PC-3 (cell line): ENCODE results near the gene POLR1C. TPM values are rescaled to one million over a fixed set of nuclear protein-coding genes. Genes with fewer than 3 reads are reported as not detected.

Source experiments
- ATAC-seq: fragments of 200-7000 bp; cut with Tn5 transposase; 2 replicates; pipeline ENCODE4 v1.9.1; 2020; ENCODE audit warnings: mild to moderate bottlenecking, moderate library complexity
- BruUV-seq: library from RNA; stranded (reverse); fragments of 400-500 nt; replicated peaks from 2 replicates; lab custom pipeline; 2021; lab: Mats Ljungman, UMichigan
- CTCF ChIA-PET: fragments of 300-600 bp; sonication (Branson Sonifier 250); formaldehyde crosslinking; loops from one replicate; lab custom pipeline; 2022; ENCODE audit warnings: antibody characterized with exemption; lab: Charles Lee
- POLR2A ChIA-PET: fragments of 300-600 bp; sonication (Branson Sonifier 250); formaldehyde crosslinking; loops from one replicate; lab custom pipeline; 2022; ENCODE audit warnings: antibody characterized with exemption; ENCODE audit not compliant: unreplicated experiment; lab: Charles Lee
- DNase-seq: peaks from one replicate; pipeline ENCODE4 v3.0.0-alpha.2; 2015
- H2AFZ ChIP-seq: fragments of 300-600 bp; sonication (generic); 2 replicates; pipeline ENCODE4 v1.6.0; 2016; ENCODE audit warnings: antibody characterized with exemption, low read length
- H3F3A ChIP-seq: fragments of 300-600 bp; sonication (generic); one replicate; pipeline ENCODE4 v1.6.0; 2017; ENCODE audit warnings: antibody characterized with exemption, low read length, control low read depth, mild to moderate bottlenecking; ENCODE audit not compliant: unreplicated experiment
- H3K27ac ChIP-seq: fragments of 300-600 bp; sonication (generic); 2 replicates; pipeline ENCODE4 v1.5.1; 2016; ENCODE audit warnings: mild to moderate bottlenecking, low read length
- H3K27me3 ChIP-seq: fragments of 300-600 bp; sonication (generic); 2 replicates; pipeline ENCODE4 v1.6.1; 2016; ENCODE audit warnings: low read length, mixed read lengths
- H3K36me3 ChIP-seq: fragments of 300-600 bp; sonication (generic); 2 replicates; pipeline ENCODE4 v1.6.1; 2016; ENCODE audit warnings: low read depth, mixed run types, low read length, mixed read lengths
- H3K4me1 ChIP-seq: fragments of 300-600 bp; sonication (generic); 2 replicates; pipeline ENCODE4 v1.5.1; 2016; ENCODE audit warnings: low read length; ENCODE audit not compliant: insufficient read depth
- H3K4me2 ChIP-seq: fragments of 300-600 bp; sonication (generic); 2 replicates; pipeline ENCODE4 v1.6.0; 2016; ENCODE audit warnings: low read length
- H3K4me3 ChIP-seq: fragments of 300-600 bp; sonication (generic); 2 replicates; pipeline ENCODE4 v1.5.1; 2016; ENCODE audit warnings: mild to moderate bottlenecking, low read length, mixed read lengths
- H3K79me2 ChIP-seq: fragments of 300-600 bp; sonication (generic); 2 replicates; pipeline ENCODE4 v1.6.1; 2017; ENCODE audit warnings: low read length, mixed read lengths
- H3K9ac ChIP-seq: fragments of 300-600 bp; sonication (generic); 2 replicates; pipeline ENCODE4 v1.6.0; 2016; ENCODE audit warnings: mild to moderate bottlenecking, low read length
- H3K9me2 ChIP-seq: fragments of 300-600 bp; sonication (generic); replicated peaks from 2 replicates; pipeline ENCODE4 v1.6.1; 2016; ENCODE audit warnings: mixed run types, low read length, mixed read lengths
- H3K9me3 ChIP-seq: fragments of 300-600 bp; sonication (generic); 2 replicates; pipeline ENCODE4 v1.6.1; 2016; ENCODE audit warnings: low read length, mixed read lengths
- H4K20me1 ChIP-seq: fragments of 300-600 bp; sonication (generic); 2 replicates; pipeline ENCODE4 v1.6.1; 2016; ENCODE audit warnings: low read length, mixed read lengths
- EZH2 ChIP-seq: fragments of 300-600 bp; sonication (generic); IDR thresholded peaks from one replicate; pipeline ENCODE4 v1.6.1; 2017; ENCODE audit warnings: antibody characterized with exemption, mild to moderate bottlenecking, low read length; ENCODE audit not compliant: unreplicated experiment
- EZH2phosphoT487 ChIP-seq: fragments of 300-600 bp; sonication (generic); IDR thresholded peaks from 2 replicates; pipeline ENCODE4 v1.6.1; 2018; ENCODE audit warnings: mild to moderate bottlenecking, antibody characterized with exemption, low read length, borderline replicate concordance
- intact Hi-C: fragments of 100-400 bp; cut with micrococcal nuclease; formaldehyde crosslinking; loops from 2 replicates; pipeline ENCODE4 v1.9.0; 2023
- total RNA-seq: library from RNA; depleted of rRNA; stranded (reverse); fragments of >200 nt; gene quantifications from 2 replicates; pipeline ENCODE4 v1.2.3, GENCODE V29; 2014
- TF ChIP-seq, protein P1 (sequence below): fragments of 300-600 bp; sonication (generic); conservative IDR thresholded peaks from 2 replicates; pipeline ENCODE4 v1.5.1; 2017; ENCODE audit warnings: antibody characterized with exemption, low read depth, mild to moderate bottlenecking, low read length

The POLR1C gene
- total RNA-seq, 1 experiment from 2014 or later, result 61.4 TPM

DNA sequence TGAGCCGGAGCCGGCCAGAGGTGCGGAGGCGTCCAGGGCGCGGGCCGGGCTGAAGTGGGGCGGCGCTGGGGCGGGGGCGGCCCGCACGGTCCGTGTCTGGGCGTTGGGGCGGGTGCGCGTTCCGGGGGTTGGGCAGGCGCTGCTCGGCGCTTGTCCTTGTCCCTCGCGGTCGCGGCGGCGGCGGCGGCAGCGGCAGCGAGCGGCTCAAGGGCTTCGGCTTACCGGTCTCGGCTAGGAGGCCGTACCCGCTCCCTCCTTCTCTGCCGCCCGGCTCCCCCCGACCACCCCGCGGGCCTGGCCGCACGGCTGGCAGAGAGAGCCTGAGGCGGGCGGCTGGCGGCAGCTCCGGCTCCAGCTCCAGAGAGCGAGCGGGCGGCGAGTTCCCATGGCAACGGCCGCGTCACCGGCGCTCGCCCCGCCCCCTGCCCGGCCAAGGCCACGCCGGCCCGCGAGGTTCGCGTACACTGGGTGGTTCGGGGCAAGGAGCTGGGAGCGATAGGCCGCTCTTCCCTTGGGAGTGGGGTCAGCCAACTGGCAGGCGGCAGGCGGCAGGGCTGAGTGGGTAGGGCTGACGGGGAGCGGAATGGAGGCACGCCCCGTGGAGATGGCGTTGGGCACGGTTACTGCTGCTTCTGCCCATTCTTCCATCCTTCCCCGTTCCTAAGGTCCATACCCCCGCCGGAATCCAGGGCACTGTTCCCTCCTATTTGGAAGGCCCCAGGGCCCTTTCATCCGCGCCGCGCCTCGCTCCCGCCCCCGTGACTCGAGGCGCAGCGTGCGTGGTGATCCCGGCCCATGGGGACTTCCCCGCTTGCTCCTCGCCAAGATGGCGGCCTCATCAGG is 6.7 kb upstream of the POLR1C start, which contains the start of gene LRRC73:
Gene LRRC73 (minus strand): TSS at position 363 of the 843 bp plus-strand sequence. CDS start 561 bp downstream, outside the sequence.
- CTCF ChIA-PET, result interaction anchor here (1.3 kb wide), 1 partner anchor 54 kb away, joined by 3 read pairs; no protein-coding TSS in a partner anchor
- intact Hi-C loops, result loop anchor here (5.0 to 10.0 kb wide), 2 partner anchors 145 to 248 kb away; partner anchors contain the start of gene ZNF318
- H3K9me3 ChIP-seq, result no peaks in the 10 kb centered on the region
- peak within 1 kb of the TSS; percentile 85 for H2AFZ ChIP-seq
- DNase-seq (peak; percentile 79), ATAC-seq (peak; percentile 84)
- peaks cover 9% of the 10 kb centered on the region for H3K79me2 ChIP-seq
- H3F3A ChIP-seq, result peaks cover 5% of the 10 kb centered on the region
- H3K27ac ChIP-seq, result no peak within 1 kb of the TSS
- peak within 1 kb of the TSS; percentile 36 for H3K9ac ChIP-seq
- no peaks in the 10 kb centered on the region for H3K27me3 ChIP-seq
- H3K4me2 ChIP-seq, result peak within 1 kb of the TSS; percentile 82
- POLR2A ChIA-PET, result interaction anchor here (0.5 to 0.6 kb wide), 3 partner anchors 38 to 202 kb away, joined by 3 to 16 read pairs (median 4); partner anchors contain the start of gene CRIP3
- peaks cover 11% of the 10 kb centered on the region for H3K4me1 ChIP-seq
- TF ChIP-seq, protein P1, sequence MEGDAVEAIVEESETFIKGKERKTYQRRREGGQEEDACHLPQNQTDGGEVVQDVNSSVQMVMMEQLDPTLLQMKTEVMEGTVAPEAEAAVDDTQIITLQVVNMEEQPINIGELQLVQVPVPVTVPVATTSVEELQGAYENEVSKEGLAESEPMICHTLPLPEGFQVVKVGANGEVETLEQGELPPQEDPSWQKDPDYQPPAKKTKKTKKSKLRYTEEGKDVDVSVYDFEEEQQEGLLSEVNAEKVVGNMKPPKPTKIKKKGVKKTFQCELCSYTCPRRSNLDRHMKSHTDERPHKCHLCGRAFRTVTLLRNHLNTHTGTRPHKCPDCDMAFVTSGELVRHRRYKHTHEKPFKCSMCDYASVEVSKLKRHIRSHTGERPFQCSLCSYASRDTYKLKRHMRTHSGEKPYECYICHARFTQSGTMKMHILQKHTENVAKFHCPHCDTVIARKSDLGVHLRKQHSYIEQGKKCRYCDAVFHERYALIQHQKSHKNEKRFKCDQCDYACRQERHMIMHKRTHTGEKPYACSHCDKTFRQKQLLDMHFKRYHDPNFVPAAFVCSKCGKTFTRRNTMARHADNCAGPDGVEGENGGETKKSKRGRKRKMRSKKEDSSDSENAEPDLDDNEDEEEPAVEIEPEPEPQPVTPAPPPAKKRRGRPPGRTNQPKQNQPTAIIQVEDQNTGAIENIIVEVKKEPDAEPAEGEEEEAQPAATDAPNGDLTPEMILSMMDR, result no peak
- TF ChIP-seq EZH2phosphoT487, result no peak
- TF ChIP-seq EZH2, result no peak
- no peaks in the 10 kb centered on the region for H3K9me2 ChIP-seq
- no peaks in the 10 kb centered on the region; the same call in 1 of the 2 replicates for H4K20me1 ChIP-seq
- BruUV-seq, result no TSS peak
- H3K4me3 ChIP-seq, result peak within 1 kb of the TSS; percentile 78
- peaks cover 9% of the 10 kb centered on the region; the same call in 1 of the 2 replicates for H3K36me3 ChIP-seq

DNA sequence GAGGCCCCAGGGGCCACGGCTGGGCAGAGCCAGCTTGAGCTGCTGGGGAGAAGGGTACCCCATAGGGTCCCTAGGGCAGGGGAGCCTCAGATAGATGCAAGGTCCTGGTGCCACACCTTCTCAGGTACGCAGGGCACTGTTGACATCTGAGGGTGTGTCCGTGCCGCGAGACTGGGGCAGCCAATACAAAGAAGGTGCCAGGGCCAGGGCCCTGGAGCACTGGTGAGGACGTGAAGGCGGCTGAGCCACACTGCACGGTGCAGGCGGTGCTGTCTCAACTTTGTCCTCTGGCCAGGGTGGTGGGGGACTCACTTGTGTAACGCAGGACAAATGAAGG is 6.1 kb upstream of the POLR1C start:
- Histone ChIP-seq H3K4me1 (peaks cover 16% of the 10 kb centered on the region), H3K9me3 (no peaks in the 10 kb centered on the region), H3K36me3 (peaks cover 9% of the 10 kb centered on the region; the same call in 1 of the 2 replicates), H3K4me2 (peak overlapping the region; percentile 82), H3K4me3 (peak overlapping the region; percentile 78; the same call in 1 of the 2 replicates), H3F3A (peaks cover 5% of the 10 kb centered on the region), H2AFZ (peak overlapping the region; percentile 85; the same call in 1 of the 2 replicates), H3K27me3 (no peaks in the 10 kb centered on the region), H3K27ac (no peak overlapping the region), H3K9me2 (no peaks in the 10 kb centered on the region), H3K9ac (peak overlapping the region; percentile 36; the same call in 1 of the 2 replicates), H3K79me2 (peaks cover 15% of the 10 kb centered on the region), H4K20me1 (no peaks in the 10 kb centered on the region; the same call in 1 of the 2 replicates)
- BruUV-seq, result no TSS peak
- ChIA-PET CTCF (interaction anchor here (1.3 kb wide), 1 partner anchor 54 kb away, joined by 3 read pairs; no protein-coding TSS in a partner anchor), POLR2A (no interaction called here)
- intact Hi-C loops, result no loop called here
- no peak for TF ChIP-seq EZH2phosphoT487
- TF ChIP-seq, protein P1, result no peak
- TF ChIP-seq EZH2, result no peak
- no peak for DNase-seq
- ATAC-seq, result no peak
